H1 (cell line): Measurements from ENCODE around the gene ARL2. TPM values are rescaled to one million over a fixed set of nuclear protein-coding genes. Genes with fewer than 3 reads are reported as not detected.

Experiments used
- CHD1 ChIP-seq: IDR thresholded peaks from 2 replicates; pipeline ENCODE4 v1.6.1; 2012; ENCODE audit warnings: low read depth, low read length, improper control_type of control experiment
- RNF2 ChIP-seq: fragments of 200-900, 300-1000 bp; sonication (generic); IDR thresholded peaks from 2 replicates; pipeline ENCODE4 v1.7.1; 2016; ENCODE audit warnings: borderline replicate concordance, low read depth, mild to moderate bottlenecking, antibody characterized with exemption, low read length; ENCODE audit not compliant: poor library complexity, severe bottlenecking; ENCODE audit errors: missing control alignments
- RXRA ChIP-seq: IDR thresholded peaks from 2 replicates; pipeline ENCODE4 v1.6.1; 2011; ENCODE audit warnings: low read depth, mild to moderate bottlenecking, low read length, moderate library complexity; ENCODE audit not compliant: insufficient read depth
- SAP30 ChIP-seq: fragments of 300-600 bp; sonication (generic); IDR thresholded peaks from 2 replicates; pipeline ENCODE4 v1.7.1; 2012; ENCODE audit warnings: low read length, moderate library complexity, mild to moderate bottlenecking, inconsistent platforms; ENCODE audit not compliant: insufficient read depth, insufficient replicate concordance
- polyA plus RNA-seq, 7 experiments: library from polyadenylated mRNA; depleted of rRNA in 3 of 7; stranded (reverse) in 5 of 7; unstranded in 2 of 7; fragments of >200 nt in 5 of 7; fragments of 200-250 nt in 2 of 7; gene quantifications; 1 replicate in 5 of 7; 2 replicates in 1 of 7; 4 replicates in 1 of 7; pipeline versions ENCODE4 v1.2.1 to v1.2.3, GENCODE V29; 2011 to 2013; ENCODE audit warnings: missing spikeins in 2 of 7, mixed read lengths in 2 of 7
- total RNA-seq: library from RNA; stranded (reverse); fragmentation: NEBNext Ultra II Directional; extraction: Animal tissue kit (Norgen Biotek cat#: 25700); gene quantifications from 2 replicates; pipeline ENCODE4 v1.2.1, GENCODE V29; 2021

ARL2 gene
- total and polyA plus RNA-seq, 2 of the 8 experiments (the other 6 are each of a cell fraction or from before 2014, with no cell fraction given) = 186 to 535 TPM

GRCh38 chr11:64996327-64996709 lies 17.6 kb upstream of the ARL2 start (continued):
- TF ChIP-seq RXRA (no peak), RNF2 (no peak), SAP30 (no peak), CHD1 (no peak)
